ENCODE data around the gene APMAP.

APMAP gene

GRCh38 chr20:24972341-24972740, 20.2 kb downstream of the APMAP start:
- intact Hi-C loops (cut with DNase I), result no loop called here
- DNase-seq, result peak in 1 of 10 donors; percentile 55

GRCh38 chr20:24971376-24972101, 21.0 kb downstream of the APMAP start:
- peak in 1 of 10 donors; percentile 6 for DNase-seq
- intact Hi-C loops (cut with DNase I), result no loop called here

- intact Hi-C loops (cut with DNase I), result no loop called here
- peak in 1 of 10 donors; percentile 14 for DNase-seq
These were observed 21.8 kb downstream of the APMAP start for GRCh38 chr20:24970754-24971153.

- DNase-seq, result peak in 1 of 10 donors; percentile 32
- intact Hi-C loops (cut with DNase I), result no loop called here
These were observed 22.5 kb downstream of the APMAP start for GRCh38 chr20:24970030-24970553.

GRCh38 chr20:24969186-24970029, 23.1 kb downstream of the APMAP start:
- intact Hi-C loops (cut with DNase I), result no loop called here
- DNase-seq, result peak in 1 of 10 donors; percentile 58

GRCh38 chr20:24968278-24968800, 24.2 kb downstream of the APMAP start:
- peak in 1 of 10 donors; percentile 35 for DNase-seq
- intact Hi-C loops (cut with DNase I), result no loop called here

- intact Hi-C loops (cut with DNase I), result no loop called here
- peak in 1 of 10 donors; percentile 62 for DNase-seq
These were observed 26.1 kb downstream of the APMAP start for GRCh38 chr20:24966317-24967012.

GRCh38 chr20:24965065-24965919, 27.3 kb downstream of the APMAP start:
- DNase-seq, result peak in 1 of 10 donors; percentile 87
- intact Hi-C loops (cut with DNase I), result no loop called here

GRCh38 chr20:24964506-24964840, 28.1 kb downstream of the APMAP start:
- intact Hi-C loops (cut with DNase I), result no loop called here

GRCh38 chr20:24963672-24964505, 28.7 kb downstream of the APMAP start:
- intact Hi-C loops (cut with DNase I), result no loop called here
- no peak for DNase-seq

More at GRCh38 chr20:24964506-24964840, 28.1 kb downstream of the APMAP start:
- no peak for DNase-seq

- intact Hi-C loops (cut with DNase I), result no loop called here
- no peak for DNase-seq
These were observed 30.0 kb downstream of the APMAP start for GRCh38 chr20:24962510-24962909.

GRCh38 chr20:24962182-24962492, 30.4 kb downstream of the APMAP start:
- DNase-seq, result no peak
- intact Hi-C loops (cut with DNase I), result no loop called here

GRCh38 chr20:24961384-24962181, 31.0 kb downstream of the APMAP start:
- intact Hi-C loops (cut with DNase I), result no loop called here
- no peak for DNase-seq

- no peak for DNase-seq
- intact Hi-C loops (cut with DNase I), result no loop called here
These were observed 31.7 kb downstream of the APMAP start for GRCh38 chr20:24960861-24961260.

- peak in 2 of 10 donors; percentile 0 to 74 for DNase-seq
These were observed 32.2 kb downstream of the APMAP start for GRCh38 chr20:24960302-24960801.

GRCh38 chr20:24959591-24960301, 32.8 kb downstream of the APMAP start:
- intact Hi-C loops (cut with DNase I), result no loop called here

More at GRCh38 chr20:24960302-24960801, 32.2 kb downstream of the APMAP start:
- intact Hi-C loops (cut with DNase I), result no loop called here

More at GRCh38 chr20:24959591-24960301, 32.8 kb downstream of the APMAP start:
- DNase-seq, result peak in 1 of 10 donors; percentile 67
